Peyer's patch (tissue), 4 donors: ENCODE results near the gene FBXW5. TPM values are rescaled to one million over a fixed set of nuclear protein-coding genes. Genes with fewer than 3 reads are reported as not detected.

ENCODE experiments used
- DNase-seq, 3 donors: peaks; one replicate each; pipeline ENCODE4 v3.0.0-alpha.2; 2017 to 2019
- H3K27ac ChIP-seq, 4 donors: fragments of 200-600 bp; sonication (generic); one replicate each; pipeline ENCODE4 v1.5.1; 2016 to 2019
- H3K27me3 ChIP-seq, 2 donors: fragments of 200-600 bp; sonication (generic); one replicate each; pipeline ENCODE4 v1.5.1; 2019
- H3K36me3 ChIP-seq, 3 donors: fragments of 200-600 bp; sonication (generic); one replicate each; pipeline ENCODE4 v1.5.1; 2016 to 2019
- H3K4me1 ChIP-seq, 4 donors: fragments of 200-600 bp; sonication (generic); one replicate each; pipeline ENCODE4 v1.5.1; 2016 to 2019
- H3K4me3 ChIP-seq, 4 donors: fragments of 200-600 bp; sonication (generic); 1 replicate in 3 of 4; 2 replicates in 1 of 4; pipeline ENCODE4 v1.5.1; 2016 to 2019; ENCODE audit warnings: mild to moderate bottlenecking in 1 of 4
- H3K9me3 ChIP-seq, 4 donors: fragments of 200-600 bp; sonication (generic); one replicate each; pipeline ENCODE4 v1.5.1; 2016 to 2019; ENCODE audit warnings: mild to moderate bottlenecking in 1 of 4
- CTCF ChIP-seq, 6 experiments: fragments of 450-650 bp in 4 of 6; fragments of 200-600 bp in 2 of 6; sonication (generic) in 1 of 6; IDR thresholded peaks; one replicate each; pipeline ENCODE4 v1.5.1; 2017 to 2019; ENCODE audit warnings: antibody characterized with exemption in 6 of 6, mild to moderate bottlenecking in 3 of 6, moderate library complexity in 1 of 6
- POLR2A ChIP-seq, 2 donors: fragments of 450-650 bp; IDR thresholded peaks; one replicate each; pipeline ENCODE4 v1.5.1; 2017; ENCODE audit warnings: antibody characterized with exemption in 2 of 2, mild to moderate bottlenecking in 2 of 2, moderate library complexity in 2 of 2
- total RNA-seq, 4 donors: library from RNA; depleted of rRNA; stranded (reverse); fragments of >200 nt; gene quantifications; one replicate each; pipeline ENCODE4 v1.1.0, GENCODE V29; 2016

FBXW5 gene
- total RNA-seq, 4 donors from 2014 or later, result 247 to 470 (median 336) TPM

GRCh38 chr9:136944212-136944518, 373 bp downstream of the FBXW5 start:
- H3K36me3 ChIP-seq, result peaks cover 0 to 37% (median 0%) of the 10 kb centered on the region in 3 donors
- no peaks in the 10 kb centered on the region for H3K27me3 ChIP-seq
- peak overlapping the region; percentile 83 to 100 (median 94) for H3K4me3 ChIP-seq
- H3K27ac ChIP-seq, result peak overlapping the region; percentile 91 to 98 (median 96)
- no peaks in the 10 kb centered on the region for H3K9me3 ChIP-seq
- peaks cover 0 to 32% (median 8%) of the 10 kb centered on the region in 4 donors for H3K4me1 ChIP-seq
- peak in 1 of 3 donors; percentile 33 for DNase-seq
- TF ChIP-seq CTCF (IDR thresholded peaks at IDR 0.05), result no peak
- TF ChIP-seq POLR2A (IDR thresholded peaks at IDR 0.05), result peak in 1 of 2 donors; percentile 17

- peaks cover 0 to 37% (median 0%) of the 10 kb centered on the region in 3 donors for H3K36me3 ChIP-seq
- no peaks in the 10 kb centered on the region for H3K9me3 ChIP-seq
- H3K4me1 ChIP-seq, result peaks cover 0 to 27% (median 8%) of the 10 kb centered on the region in 4 donors
- H3K27ac ChIP-seq, result peak overlapping the region; percentile 91 to 98 (median 96)
- H3K4me3 ChIP-seq, result peak overlapping the region; percentile 83 to 100 (median 94)
- TF ChIP-seq POLR2A (IDR thresholded peaks at IDR 0.05), result no peak
- peak in 1 of 6 experiments; percentile 1 for TF ChIP-seq CTCF (IDR thresholded peaks at IDR 0.05)
- H3K27me3 ChIP-seq, result no peaks in the 10 kb centered on the region
- peak in 2 of 3 donors; percentile 63 to 70 for DNase-seq
Measured at GRCh38 chr9:136943291-136944211, 987 bp downstream of the FBXW5 start.

- no peaks in the 10 kb centered on the region for H3K9me3 ChIP-seq
- peak overlapping the region in 2 of 4 donors; percentile 83 to 100 for H3K4me3 ChIP-seq
- H3K27ac ChIP-seq, result peak overlapping the region in 1 of 4 donors; percentile 98
- H3K4me1 ChIP-seq, result peaks cover 0 to 20% (median 8%) of the 10 kb centered on the region in 4 donors
- H3K27me3 ChIP-seq, result no peaks in the 10 kb centered on the region
- peaks cover 0 to 37% (median 0%) of the 10 kb centered on the region in 3 donors for H3K36me3 ChIP-seq
- no peak for DNase-seq
- TF ChIP-seq CTCF (IDR thresholded peaks at IDR 0.05) (no peak), POLR2A (IDR thresholded peaks at IDR 0.05) (no peak)
Measured at GRCh38 chr9:136942881-136943230, 1.7 kb downstream of the FBXW5 start.

- Histone ChIP-seq H3K36me3 (peaks cover 0 to 37% (median 0%) of the 10 kb centered on the region in 3 donors), H3K9me3 (no peaks in the 10 kb centered on the region), H3K4me3 (no peak overlapping the region), H3K4me1 (peaks cover 0 to 18% (median 8%) of the 10 kb centered on the region in 4 donors), H3K27me3 (no peaks in the 10 kb centered on the region), H3K27ac (no peak overlapping the region)
- DNase-seq, result no peak
- TF ChIP-seq CTCF (IDR thresholded peaks at IDR 0.05), result no peak
Measured at GRCh38 chr9:136942112-136942880, 2.2 kb downstream of the FBXW5 start.

GRCh38 chr9:136941231-136942111, 3.1 kb downstream of the FBXW5 start:
- TF ChIP-seq CTCF (IDR thresholded peaks at IDR 0.05), result no peak
- H3K9me3 ChIP-seq, result no peaks in the 10 kb centered on the region
- peaks cover 0 to 37% (median 0%) of the 10 kb centered on the region in 3 donors for H3K36me3 ChIP-seq
- DNase-seq, result no peak
- no peak overlapping the region for H3K27ac ChIP-seq
- no peak overlapping the region for H3K4me3 ChIP-seq
- H3K4me1 ChIP-seq, result peaks cover 0 to 18% (median 8%) of the 10 kb centered on the region in 4 donors
- H3K27me3 ChIP-seq, result no peaks in the 10 kb centered on the region
